ENCODE measurements around the gene MICAL2.

Gene MICAL2

GRCh38 chr11:12248330-12248729 is 137.9 kb downstream of the MICAL2 start:
- no peak for DNase-seq (ENCODE audit: low spot score)

DNA sequence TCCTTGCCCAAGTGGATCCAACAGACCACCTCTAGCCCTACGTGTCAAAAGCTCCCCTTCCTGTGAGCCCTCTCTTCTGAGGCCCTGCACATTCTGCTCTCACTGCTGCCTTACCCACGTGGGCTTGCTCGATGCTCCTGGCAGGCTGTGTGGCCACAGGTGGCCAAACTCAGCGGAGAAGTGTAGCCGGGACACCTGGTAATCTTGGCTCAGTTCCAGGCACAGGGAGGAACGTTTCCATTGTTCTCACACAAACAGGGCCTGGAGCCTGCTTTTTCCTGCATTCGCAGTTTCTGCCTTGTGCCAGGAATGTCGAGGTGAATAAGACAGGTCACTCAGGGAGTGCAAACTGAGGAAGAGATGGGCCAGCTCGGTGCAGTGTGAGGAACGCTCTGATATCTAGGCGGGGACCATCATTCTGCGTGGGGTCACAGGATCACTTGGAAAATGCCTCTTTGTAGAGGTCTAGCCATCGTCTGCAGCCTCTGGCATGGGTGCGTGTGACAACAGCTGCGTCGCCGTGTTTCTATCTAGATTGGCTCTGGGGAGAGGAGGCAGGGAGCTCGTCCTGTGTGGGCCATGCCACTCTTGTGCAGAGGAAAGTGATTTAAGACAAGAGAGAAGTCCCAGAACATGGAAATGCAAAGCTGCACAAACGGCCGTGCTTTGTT is 139.3 kb downstream of the MICAL2 start:
- DNase-seq (ENCODE audit: low spot score), result no peak

DNA sequence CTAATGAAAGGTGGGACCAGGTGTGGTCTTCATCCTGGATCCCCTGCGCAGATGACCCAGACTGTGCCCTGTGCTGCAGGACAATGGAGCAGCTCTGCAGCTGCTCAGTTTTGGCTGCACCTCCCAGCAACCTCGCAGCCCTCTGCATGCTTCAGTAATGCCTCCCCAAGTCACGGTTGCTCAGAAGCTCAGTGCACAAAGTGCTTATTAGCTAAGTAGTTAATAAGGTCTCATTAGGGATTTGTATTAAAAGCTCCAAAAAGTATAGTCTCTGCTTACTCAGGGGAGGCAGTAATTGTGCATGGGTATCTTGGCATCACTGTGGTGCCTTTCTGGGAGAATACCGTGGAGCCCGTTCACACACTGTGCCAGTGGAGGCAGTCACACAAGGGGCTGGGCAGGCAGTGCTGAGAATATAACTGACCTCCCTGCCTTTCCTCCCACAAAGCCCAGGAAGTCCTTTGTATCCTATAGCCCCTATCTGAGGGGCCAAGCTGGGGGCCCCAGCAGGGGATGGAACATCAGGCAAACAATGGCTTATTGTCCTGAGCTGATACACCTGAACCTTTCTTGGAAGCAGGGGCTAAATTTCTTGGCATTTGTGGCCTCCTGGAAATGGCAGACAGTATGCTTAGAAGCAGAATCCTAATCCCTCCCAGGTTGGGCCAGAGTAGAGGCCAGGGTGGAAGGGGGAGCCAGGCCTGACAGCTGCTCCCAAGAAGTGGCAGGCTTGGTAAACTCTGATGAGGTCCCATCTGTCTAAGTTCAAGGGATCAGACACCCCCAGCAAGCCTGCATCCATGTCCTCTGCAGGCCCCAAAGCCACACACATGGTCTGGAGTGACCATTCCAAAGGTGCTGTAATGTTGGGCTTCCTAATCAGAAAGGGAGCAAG is 141.5 kb downstream of the MICAL2 start:
- no peak for DNase-seq (ENCODE audit: low spot score)

- no peak for DNase-seq (ENCODE audit: low spot score)
These were observed 143.5 kb downstream of the MICAL2 start for GRCh38 chr11:12253843-12254281.

GRCh38 chr11:12258451-12258850 is 148.1 kb downstream of the MICAL2 start:
- DNase-seq (ENCODE audit: low spot score), result no peak

- DNase-seq (ENCODE audit: low spot score), result no peak
These were observed 149.6 kb downstream of the MICAL2 start for GRCh38 chr11:12259956-12260355.

GRCh38 chr11:12260731-12261521 is 150.5 kb downstream of the MICAL2 start:
- no peak for DNase-seq (ENCODE audit: low spot score)

- no peak for DNase-seq (ENCODE audit: low spot score)
These were observed 151.2 kb downstream of the MICAL2 start for GRCh38 chr11:12261551-12261950.

DNA sequence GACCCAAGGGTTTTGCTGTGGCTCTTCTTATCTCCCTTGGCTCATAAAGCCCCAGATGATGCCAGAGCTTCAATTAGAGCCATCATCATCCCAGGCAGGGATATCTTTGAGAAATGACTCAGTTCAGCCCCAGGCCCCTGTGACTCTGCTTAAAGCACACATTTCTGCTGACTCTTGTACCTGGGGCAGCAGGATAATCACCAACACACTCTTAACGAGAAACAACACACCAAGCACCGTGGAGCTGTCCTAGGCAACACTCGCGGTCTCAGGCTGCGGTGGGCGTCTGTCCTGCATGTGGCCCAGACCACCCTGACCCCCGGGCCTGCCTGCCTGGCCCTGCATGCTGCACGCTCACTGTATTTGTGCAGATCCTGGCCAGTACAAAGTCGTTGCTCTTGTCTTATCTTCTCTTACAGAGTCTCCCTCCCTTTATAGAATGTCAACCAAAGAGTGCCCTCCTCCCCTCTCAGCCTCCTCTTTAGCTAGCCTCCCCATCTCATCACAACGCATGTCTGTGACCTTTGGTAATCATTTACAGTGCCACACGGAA is 152.8 kb downstream of the MICAL2 start:
- no peak for DNase-seq (ENCODE audit: low spot score)

GRCh38 chr11:12264361-12264760 is 154.0 kb downstream of the MICAL2 start:
- no peak for DNase-seq (ENCODE audit: low spot score)

GRCh38 chr11:12266132-12266531 is 155.7 kb downstream of the MICAL2 start:
- no peak for DNase-seq (ENCODE audit: low spot score)

- DNase-seq (ENCODE audit: low spot score), result no peak
These were observed 156.6 kb downstream of the MICAL2 start for GRCh38 chr11:12266943-12267342.

- no peak for DNase-seq (ENCODE audit: low spot score)
These were observed 157.5 kb downstream of the MICAL2 start for GRCh38 chr11:12267921-12268320.

DNA sequence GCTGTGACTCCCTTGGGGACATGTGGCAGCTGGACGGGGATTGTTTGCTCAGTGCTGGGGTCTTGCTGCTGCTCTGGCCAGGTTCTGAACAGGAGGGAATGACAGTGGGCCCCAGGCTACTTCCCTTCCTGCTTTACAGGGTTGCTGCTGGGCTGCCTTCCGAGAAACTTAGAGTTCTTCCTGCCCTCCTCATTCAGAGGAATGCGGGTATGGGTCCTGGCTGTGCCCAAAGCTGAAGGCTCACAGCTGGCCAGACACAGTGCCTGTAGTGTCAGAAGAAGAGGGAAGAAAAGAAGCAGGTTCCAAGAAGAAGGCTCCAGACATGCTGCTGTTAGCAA is 158.7 kb downstream of the MICAL2 start:
- peak; percentile 52 for DNase-seq (ENCODE audit: low spot score)

DNA sequence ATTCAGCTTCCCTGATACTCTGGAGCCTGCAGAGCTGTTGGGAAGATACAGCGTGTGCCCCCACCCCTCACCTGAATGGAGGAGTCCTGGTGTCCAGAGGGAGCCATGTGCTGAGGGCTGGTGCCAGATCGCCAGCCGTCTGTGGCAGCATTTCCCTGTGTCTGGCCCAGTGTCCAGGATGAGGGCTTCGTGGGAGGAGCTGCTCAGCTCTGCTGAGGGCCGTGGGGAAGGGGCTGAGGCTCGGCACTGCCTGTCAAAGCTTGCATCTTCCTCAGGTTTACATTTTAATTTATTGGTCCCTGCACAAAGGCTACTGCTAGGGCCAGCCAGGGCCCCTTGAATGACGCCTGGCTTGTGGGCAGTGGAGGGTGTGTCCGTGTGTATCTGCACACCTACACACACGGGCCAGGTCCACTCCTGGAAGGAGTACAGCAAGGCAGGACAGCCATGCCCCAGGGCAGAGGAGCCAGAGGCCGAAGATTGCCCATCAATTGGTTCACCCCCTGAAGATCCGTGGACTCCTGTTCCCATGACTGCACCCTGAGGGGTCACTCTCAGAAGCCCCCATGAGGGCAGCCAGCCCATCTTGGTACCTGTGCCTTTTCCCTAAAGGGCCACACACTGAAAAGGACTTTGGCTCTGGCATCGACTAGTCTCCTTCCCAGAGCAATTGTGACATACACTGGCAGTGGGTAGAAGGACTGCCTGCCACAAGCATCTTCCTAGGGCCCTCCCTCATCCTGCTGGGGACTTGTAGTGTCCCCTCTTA is 159.2 kb downstream of the MICAL2 start:
- no peak for DNase-seq (ENCODE audit: low spot score)

- DNase-seq (ENCODE audit: low spot score), result no peak
These were observed 159.9 kb downstream of the MICAL2 start for GRCh38 chr11:12270215-12270797.

DNA sequence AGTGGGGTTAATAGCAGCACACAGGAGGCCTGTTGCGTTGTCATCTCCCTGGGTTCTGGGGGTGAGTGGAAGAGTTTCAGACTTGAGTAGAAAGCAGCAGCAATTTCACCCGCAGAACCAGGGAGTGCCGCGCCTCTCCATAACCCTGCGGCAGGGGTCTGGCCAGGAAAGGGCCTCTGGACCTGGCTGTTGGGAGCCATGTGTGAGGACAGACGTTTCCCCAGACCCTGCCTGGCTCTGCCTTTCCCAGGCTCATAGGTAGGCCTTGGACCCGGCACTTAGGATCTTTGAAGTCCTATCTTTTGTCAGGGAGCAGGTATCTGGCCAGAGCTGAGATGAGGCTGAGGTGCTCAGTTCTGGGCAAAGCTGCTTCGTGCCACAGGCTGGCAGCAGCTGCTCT is 160.4 kb downstream of the MICAL2 start:
- no peak for DNase-seq (ENCODE audit: low spot score)

DNA sequence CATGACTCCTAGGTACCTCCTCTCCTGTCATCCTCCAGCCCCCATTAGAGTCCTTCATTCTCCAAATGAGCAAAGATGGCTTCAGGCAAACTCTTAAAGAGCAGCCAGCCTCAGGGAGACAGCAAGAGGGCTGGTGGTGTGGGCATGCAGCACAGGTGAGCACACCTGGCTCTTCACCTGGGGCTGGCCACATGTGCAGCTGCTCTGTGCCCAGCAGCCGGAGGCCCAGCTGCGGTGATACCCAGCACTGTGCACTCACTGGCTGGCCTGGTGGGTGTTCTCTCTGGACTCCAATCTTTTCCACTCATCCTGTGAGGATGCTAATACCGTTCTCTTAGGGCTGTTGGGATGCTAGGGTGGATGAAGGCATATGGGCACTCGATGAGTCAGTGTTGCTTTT is 160.9 kb downstream of the MICAL2 start:
- DNase-seq (ENCODE audit: low spot score), result no peak

DNA sequence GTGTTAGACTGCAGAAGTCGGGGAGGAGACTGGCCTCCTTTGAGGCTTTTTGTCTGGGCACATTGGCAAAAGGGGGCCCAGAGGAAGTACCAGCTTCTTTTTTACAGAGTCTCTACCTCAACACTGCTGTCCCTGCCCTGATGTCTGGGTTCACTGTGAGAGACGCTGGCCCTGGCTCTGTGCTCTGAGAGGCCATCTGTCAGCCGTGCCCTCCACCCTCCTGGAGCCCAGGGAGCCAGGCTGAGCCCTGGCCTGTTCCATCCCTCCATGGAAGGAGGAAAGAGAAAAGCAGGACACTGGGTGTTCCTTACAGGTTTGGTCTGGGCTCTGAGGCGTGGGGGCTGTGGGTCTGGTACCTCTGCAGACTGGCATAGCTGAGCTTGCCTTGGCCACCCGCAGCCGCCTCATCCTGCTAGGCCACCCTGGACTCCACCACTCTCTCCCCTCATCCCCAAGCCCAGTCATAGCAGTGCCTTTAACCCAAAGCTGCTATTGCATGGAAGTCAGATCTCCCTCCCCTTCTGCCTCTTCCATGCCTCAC is 161.5 kb downstream of the MICAL2 start:
- DNase-seq (ENCODE audit: low spot score), result no peak

DNA sequence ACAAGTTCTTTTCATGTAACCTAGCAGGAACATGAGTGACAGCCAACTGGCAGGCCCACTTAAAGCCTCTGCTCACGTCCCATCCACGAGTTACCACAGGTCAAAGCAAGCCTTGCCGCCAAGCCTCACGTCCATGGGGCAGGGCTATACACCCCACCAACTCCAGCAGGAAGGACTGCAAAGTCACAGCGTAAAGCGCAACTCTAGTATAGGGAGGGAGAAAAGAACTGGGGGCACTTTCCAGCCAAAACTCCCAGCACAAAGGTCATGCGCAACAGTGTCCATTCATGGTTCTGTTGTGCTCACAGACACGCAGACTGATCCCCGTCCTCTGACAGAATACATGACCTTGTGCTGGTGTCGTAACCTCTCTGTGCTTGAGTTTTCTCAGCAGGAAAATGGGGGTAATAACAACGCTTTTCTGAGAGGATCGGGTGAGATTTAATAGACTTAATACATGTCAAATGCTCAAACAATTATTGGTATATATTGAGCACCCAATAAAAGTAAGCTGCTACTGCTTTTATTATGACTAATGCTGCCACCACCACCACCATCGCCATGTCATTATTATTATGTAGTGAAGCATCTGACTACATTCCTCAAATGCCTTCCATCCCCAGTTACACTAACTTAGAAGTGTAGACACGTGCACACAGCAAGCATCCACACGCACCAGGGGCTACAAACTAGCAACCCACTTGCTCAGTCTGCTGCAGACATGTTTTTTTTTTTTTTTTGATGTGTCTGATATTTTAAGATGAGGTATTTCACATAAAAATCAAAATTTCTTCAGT is 162.6 kb downstream of the MICAL2 start:
- DNase-seq (ENCODE audit: low spot score), result no peak

All from AG08396 (cell line).